ENCODE measurements around the gene ACTR3.
A peak's percentile ranks its signal among the peaks of the same experiment; 100 is the strongest.

Gene ACTR3

GRCh38 chr2:113848758-113849415 lies 41.0 kb upstream of the ACTR3 start:
- H3K4me3 ChIP-seq (replicated peaks; ENCODE audit: insufficient read depth, low read length): no peak overlapping the region
- DNase-seq (ENCODE audit: low read depth in 1 of 2, low spot score in 1 of 2): no peak
- no peak overlapping the region for H3K27ac ChIP-seq (replicated peaks)

DNA sequence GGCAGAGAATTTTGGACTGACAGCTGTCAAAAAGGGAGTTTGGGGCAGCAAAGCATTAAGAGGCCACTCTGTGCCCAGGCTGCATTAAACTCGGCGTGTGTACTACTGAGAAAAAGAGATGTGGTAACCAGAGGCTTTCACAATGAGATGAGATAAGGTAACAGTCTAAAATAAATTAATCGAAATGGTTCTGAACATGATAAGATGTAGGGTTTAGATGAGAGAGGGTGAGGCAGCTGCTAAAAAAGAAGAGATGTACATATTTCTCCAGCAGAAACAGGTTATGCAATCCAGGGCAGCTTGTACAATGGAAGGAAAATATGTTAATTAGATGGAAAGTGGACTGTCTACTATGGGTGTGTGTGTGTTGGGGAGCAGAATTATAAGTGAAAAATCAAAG lies 39.2 kb upstream of the ACTR3 start:
- no peaks in the 10 kb centered on the region for H3K27me3 ChIP-seq (ENCODE audit: insufficient read depth, poor library complexity, severe bottlenecking)
- H3K27ac ChIP-seq (replicated peaks): 0 out of 2 replicates have a peak overlapping the region, but pooled peaks have one; percentile 16
- TF ChIP-seq GABPA (IDR thresholded peaks at IDR 0.05; ENCODE audit: low read depth): no peak
- TF ChIP-seq, protein P1, sequence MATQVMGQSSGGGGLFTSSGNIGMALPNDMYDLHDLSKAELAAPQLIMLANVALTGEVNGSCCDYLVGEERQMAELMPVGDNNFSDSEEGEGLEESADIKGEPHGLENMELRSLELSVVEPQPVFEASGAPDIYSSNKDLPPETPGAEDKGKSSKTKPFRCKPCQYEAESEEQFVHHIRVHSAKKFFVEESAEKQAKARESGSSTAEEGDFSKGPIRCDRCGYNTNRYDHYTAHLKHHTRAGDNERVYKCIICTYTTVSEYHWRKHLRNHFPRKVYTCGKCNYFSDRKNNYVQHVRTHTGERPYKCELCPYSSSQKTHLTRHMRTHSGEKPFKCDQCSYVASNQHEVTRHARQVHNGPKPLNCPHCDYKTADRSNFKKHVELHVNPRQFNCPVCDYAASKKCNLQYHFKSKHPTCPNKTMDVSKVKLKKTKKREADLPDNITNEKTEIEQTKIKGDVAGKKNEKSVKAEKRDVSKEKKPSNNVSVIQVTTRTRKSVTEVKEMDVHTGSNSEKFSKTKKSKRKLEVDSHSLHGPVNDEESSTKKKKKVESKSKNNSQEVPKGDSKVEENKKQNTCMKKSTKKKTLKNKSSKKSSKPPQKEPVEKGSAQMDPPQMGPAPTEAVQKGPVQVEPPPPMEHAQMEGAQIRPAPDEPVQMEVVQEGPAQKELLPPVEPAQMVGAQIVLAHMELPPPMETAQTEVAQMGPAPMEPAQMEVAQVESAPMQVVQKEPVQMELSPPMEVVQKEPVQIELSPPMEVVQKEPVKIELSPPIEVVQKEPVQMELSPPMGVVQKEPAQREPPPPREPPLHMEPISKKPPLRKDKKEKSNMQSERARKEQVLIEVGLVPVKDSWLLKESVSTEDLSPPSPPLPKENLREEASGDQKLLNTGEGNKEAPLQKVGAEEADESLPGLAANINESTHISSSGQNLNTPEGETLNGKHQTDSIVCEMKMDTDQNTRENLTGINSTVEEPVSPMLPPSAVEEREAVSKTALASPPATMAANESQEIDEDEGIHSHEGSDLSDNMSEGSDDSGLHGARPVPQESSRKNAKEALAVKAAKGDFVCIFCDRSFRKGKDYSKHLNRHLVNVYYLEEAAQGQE (IDR thresholded peaks at IDR 0.05; ENCODE audit: insufficient replicate concordance, low read depth): no peak
- TF ChIP-seq CTCF (IDR thresholded peaks at IDR 0.05; ENCODE audit: insufficient read depth, low read length): no peak
- TF ChIP-seq SPI1 (IDR thresholded peaks at IDR 0.05; ENCODE audit: borderline replicate concordance, low read depth): no peak
- TF ChIP-seq POLR2AphosphoS5 (IDR thresholded peaks at IDR 0.05; ENCODE audit: low read depth): no peak
- H3K4me3 ChIP-seq (replicated peaks; ENCODE audit: insufficient read depth, low read length): no peak overlapping the region
- DNase-seq (ENCODE audit: low read depth in 1 of 2, low spot score in 1 of 2): peak in 1 of 2 experiments; percentile 17

More at GRCh38 chr2:113848758-113849415, 41.0 kb upstream of the ACTR3 start:
- TF ChIP-seq POLR2AphosphoS5 (IDR thresholded peaks at IDR 0.05; ENCODE audit: low read depth) (no peak), GABPA (IDR thresholded peaks at IDR 0.05; ENCODE audit: low read depth) (no peak), CTCF (IDR thresholded peaks at IDR 0.05; ENCODE audit: insufficient read depth, low read length) (no peak)
- TF ChIP-seq, protein P1 (IDR thresholded peaks at IDR 0.05; ENCODE audit: insufficient replicate concordance, low read depth): no peak
- no peaks in the 10 kb centered on the region for H3K27me3 ChIP-seq (ENCODE audit: insufficient read depth, poor library complexity, severe bottlenecking)

GRCh38 chr2:113851640-113852039 lies 38.2 kb upstream of the ACTR3 start:
- no peaks in the 10 kb centered on the region for H3K27me3 ChIP-seq (ENCODE audit: insufficient read depth, poor library complexity, severe bottlenecking)
- no peak for TF ChIP-seq SPI1 (IDR thresholded peaks at IDR 0.05; ENCODE audit: borderline replicate concordance, low read depth)
- TF ChIP-seq CTCF (IDR thresholded peaks at IDR 0.05; ENCODE audit: insufficient read depth, low read length): no peak
- TF ChIP-seq, protein P1 (IDR thresholded peaks at IDR 0.05; ENCODE audit: insufficient replicate concordance, low read depth): no peak
- no peak for TF ChIP-seq GABPA (IDR thresholded peaks at IDR 0.05; ENCODE audit: low read depth)
- TF ChIP-seq POLR2AphosphoS5 (IDR thresholded peaks at IDR 0.05; ENCODE audit: low read depth): no peak
- H3K27ac ChIP-seq (replicated peaks): no peak overlapping the region
- no peak for DNase-seq (ENCODE audit: low read depth in 1 of 2, low spot score in 1 of 2)
- H3K4me3 ChIP-seq (replicated peaks; ENCODE audit: insufficient read depth, low read length): no peak overlapping the region

Measured in HL-60 (cell line).